ENCODE measurements around the gene NAIF1. TPM values are rescaled to one million over a fixed set of nuclear protein-coding genes. Genes with fewer than 3 reads are reported as not detected.

The NAIF1 gene
- total RNA-seq, 2 donors from 2014 or later, result 15.7 to 16.4 TPM

DNA sequence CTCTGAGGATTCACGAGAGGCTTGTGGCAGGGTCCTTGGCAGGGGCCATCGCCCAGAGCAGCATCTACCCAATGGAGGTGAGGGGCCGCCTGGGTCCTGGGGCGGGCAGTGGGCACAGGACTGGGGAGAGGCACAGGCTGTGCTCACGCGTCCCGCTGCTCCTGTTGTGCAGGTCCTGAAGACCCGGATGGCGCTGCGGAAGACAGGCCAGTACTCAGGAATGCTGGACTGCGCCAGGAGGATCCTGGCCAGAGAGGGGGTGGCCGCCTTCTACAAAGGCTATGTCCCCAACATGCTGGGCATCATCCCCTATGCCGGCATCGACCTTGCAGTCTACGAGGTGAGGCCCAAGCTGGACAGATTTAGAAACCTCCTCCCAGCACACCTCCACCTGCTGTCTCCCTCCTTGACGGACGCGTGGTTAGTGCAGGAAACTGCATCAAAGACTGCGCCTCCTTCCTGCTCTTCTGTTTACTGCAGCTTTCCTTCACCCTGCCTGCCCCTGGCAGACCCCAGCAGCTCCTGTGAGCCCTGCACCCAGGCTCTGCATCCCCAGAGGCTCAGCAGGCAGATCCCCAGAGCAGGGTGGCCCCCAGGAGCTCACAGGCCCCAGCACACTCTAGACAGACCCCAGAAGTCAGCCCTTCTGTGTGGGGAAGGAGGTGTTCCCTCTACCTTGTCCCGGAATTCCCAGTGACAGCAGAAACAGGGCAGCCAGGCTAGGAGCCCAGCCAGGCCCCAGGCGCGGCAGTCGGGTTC, 39.2 kb upstream of the NAIF1 start:
- no peak for DNase-seq (ENCODE audit: low spot score)
- H3K9me3 Mint-ChIP-seq, result no peaks in the 10 kb centered on the region
- no peaks in the 10 kb centered on the region for H3K36me3 Mint-ChIP-seq
- peak in 1 of 2 donors; percentile 43 for ATAC-seq
- H3K4me3 Mint-ChIP-seq, result no peak overlapping the region
- H3K27ac Mint-ChIP-seq, result no peak overlapping the region
- H3K27me3 Mint-ChIP-seq, result no peaks in the 10 kb centered on the region
- peaks cover 0 to 11% of the 10 kb centered on the region in 2 donors for H3K4me1 Mint-ChIP-seq (ENCODE audit: low read depth in 2 of 2)

DNA sequence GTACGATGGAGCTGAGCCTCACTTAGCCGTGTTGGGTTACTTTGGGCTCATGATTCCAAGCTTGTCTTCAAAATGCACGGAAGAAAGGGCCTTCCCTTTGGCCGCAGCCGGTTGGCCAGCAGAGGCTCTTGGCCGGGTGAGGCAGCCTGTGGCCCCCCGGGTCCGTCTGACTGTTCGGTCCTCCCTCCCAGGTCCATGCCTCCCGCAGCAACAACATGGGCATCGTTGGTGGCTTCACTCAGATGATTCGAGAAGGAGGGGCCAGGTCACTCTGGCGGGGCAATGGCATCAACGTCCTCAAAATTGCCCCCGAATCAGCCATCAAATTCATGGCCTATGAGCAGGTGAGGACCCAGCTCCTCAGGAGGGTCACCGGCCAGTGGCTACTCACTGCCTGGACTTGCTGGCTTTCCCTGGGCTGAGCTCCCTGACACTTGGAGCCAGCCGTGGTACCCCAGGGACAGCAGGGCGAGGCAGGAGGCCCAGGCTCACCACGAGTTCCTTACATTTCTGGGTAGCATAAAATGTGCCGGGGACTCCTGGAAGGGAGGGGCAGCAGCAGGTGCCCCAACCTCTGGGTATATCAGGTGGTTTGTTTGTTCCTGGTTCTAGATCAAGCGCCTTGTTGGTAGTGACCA, 38.5 kb upstream of the NAIF1 start:
- Mint-ChIP-seq H3K4me3 (no peak overlapping the region), H3K36me3 (no peaks in the 10 kb centered on the region), H3K4me1 (ENCODE audit: low read depth in 2 of 2) (peaks cover 0 to 11% of the 10 kb centered on the region in 2 donors), H3K9me3 (no peaks in the 10 kb centered on the region), H3K27ac (no peak overlapping the region), H3K27me3 (no peaks in the 10 kb centered on the region)
- peak; percentile 20 for DNase-seq (ENCODE audit: low spot score)
- no peak for ATAC-seq

DNA sequence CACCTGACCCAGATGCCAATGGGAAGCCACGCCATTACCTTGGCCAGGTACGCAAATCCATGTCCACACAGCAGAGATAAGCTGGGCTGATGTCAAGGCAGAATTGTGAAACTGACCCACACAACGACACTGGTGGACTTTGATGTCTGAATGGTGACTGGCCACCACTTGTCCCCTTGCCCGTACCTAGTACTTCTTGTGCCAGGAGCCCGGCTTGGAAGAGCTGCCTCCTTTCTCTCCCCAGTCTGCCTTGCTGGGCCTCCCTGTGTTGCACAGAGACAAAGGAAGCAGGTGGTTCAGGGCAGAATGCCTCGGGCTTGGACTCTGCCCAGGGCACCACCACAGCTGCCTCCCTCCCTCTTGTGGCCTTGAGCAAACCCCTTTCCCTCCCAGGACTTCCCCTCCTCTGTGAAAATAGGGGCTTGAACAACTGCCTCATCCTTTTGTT, 37.1 kb upstream of the NAIF1 start:
- ATAC-seq, result no peak

DNA sequence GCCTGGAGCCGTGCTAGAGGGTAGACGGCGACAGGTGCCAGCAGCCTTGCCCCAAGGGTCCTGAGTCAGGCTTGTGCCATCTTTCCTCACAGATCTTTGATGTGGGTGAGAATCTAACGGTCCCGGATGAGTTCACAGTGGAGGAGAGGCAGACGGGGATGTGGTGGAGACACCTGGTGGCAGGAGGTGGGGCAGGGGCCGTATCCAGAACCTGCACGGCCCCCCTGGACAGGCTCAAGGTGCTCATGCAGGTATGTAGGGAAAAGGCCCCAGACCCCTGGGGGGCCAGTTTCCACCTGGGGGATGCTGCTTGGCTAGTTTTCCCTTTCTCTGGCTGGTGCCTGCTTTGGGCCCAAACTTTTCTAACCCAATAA, 36.5 kb upstream of the NAIF1 start:
- H3K36me3 Mint-ChIP-seq, result no peaks in the 10 kb centered on the region
- H3K27me3 Mint-ChIP-seq, result no peaks in the 10 kb centered on the region
- ATAC-seq (no peak), DNase-seq (ENCODE audit: low spot score) (no peak)
- no peak overlapping the region for H3K4me3 Mint-ChIP-seq
- H3K4me1 Mint-ChIP-seq (ENCODE audit: low read depth in 2 of 2), result peaks cover 0 to 19% of the 10 kb centered on the region in 2 donors
- no peak overlapping the region for H3K27ac Mint-ChIP-seq
- no peaks in the 10 kb centered on the region for H3K9me3 Mint-ChIP-seq

More for the DNA sequence above, 37.1 kb upstream of the NAIF1 start:
- H3K27ac Mint-ChIP-seq, result no peak overlapping the region
- H3K36me3 Mint-ChIP-seq, result no peaks in the 10 kb centered on the region
- no peaks in the 10 kb centered on the region for H3K27me3 Mint-ChIP-seq
- DNase-seq (ENCODE audit: low spot score), result no peak
- peaks cover 0 to 14% of the 10 kb centered on the region in 2 donors for H3K4me1 Mint-ChIP-seq (ENCODE audit: low read depth in 2 of 2)
- no peak overlapping the region for H3K4me3 Mint-ChIP-seq
- no peaks in the 10 kb centered on the region for H3K9me3 Mint-ChIP-seq

DNA sequence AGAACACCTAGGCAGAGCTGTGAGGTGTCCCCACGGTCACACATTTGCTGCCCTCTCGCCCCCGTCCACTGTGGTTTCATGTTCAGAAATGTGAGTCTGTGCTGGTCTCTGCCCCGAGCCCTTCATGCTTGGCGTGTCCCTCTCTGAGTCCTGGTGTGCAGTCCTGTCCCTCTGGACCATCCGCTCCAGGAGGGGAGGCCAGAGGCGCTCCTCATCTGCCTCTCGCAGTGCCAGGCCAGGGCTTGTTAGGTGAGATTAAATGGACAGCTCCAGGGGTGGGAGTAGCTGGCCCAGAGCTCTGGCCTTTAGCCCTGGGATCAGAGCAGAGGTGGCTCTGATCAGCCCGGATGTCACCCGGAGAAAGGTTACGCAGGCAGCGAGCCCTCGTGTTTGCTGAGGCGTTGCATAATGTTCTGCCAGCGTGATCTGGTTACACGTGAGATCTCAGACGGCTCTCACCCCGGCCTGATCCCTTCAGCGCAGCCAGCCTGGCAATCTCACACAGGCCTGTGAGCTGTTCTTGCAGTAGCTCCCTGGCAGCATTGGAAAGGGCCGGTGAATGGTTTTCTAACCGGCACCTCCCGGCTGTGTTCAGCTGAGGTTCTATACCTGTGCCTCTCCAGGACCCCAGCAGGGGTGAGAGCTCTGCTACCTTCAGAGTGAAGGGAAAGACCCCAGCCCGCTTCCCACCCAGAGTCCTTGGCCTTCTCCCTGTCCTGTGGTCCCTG, 35.9 kb upstream of the NAIF1 start:
- Mint-ChIP-seq H3K36me3 (no peaks in the 10 kb centered on the region), H3K9me3 (no peaks in the 10 kb centered on the region), H3K4me3 (no peak overlapping the region), H3K27me3 (no peaks in the 10 kb centered on the region), H3K27ac (peak overlapping the region in 1 of 2 donors; percentile 85), H3K4me1 (ENCODE audit: low read depth in 2 of 2) (peaks cover 0 to 24% of the 10 kb centered on the region in 2 donors)
- no peak for DNase-seq (ENCODE audit: low spot score)
- ATAC-seq, result no peak

DNA sequence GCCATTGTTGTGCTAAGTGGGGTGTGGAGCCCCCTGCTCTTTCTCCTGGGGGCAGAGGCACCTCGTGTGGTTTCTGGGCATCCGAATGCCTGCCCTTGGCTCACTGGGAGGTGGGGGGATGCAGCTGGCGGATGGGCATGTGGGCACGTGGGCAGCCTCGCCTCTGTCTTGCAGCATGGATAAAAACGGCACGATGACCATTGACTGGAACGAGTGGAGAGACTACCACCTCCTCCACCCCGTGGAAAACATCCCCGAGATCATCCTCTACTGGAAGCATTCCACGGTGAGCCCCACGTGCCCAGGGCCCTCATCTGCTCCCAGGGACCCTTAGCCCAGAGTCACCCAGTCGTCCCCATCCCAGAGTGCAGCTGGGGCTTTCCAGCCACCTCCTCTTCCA, 35.1 kb upstream of the NAIF1 start:
- no peaks in the 10 kb centered on the region for H3K27me3 Mint-ChIP-seq
- no peak overlapping the region for H3K27ac Mint-ChIP-seq
- H3K4me1 Mint-ChIP-seq (ENCODE audit: low read depth in 2 of 2), result peaks cover 0 to 23% of the 10 kb centered on the region in 2 donors
- no peaks in the 10 kb centered on the region for H3K36me3 Mint-ChIP-seq
- H3K9me3 Mint-ChIP-seq, result no peaks in the 10 kb centered on the region
- DNase-seq (ENCODE audit: low spot score) (no peak), ATAC-seq (no peak)
- H3K4me3 Mint-ChIP-seq, result no peak overlapping the region

DNA sequence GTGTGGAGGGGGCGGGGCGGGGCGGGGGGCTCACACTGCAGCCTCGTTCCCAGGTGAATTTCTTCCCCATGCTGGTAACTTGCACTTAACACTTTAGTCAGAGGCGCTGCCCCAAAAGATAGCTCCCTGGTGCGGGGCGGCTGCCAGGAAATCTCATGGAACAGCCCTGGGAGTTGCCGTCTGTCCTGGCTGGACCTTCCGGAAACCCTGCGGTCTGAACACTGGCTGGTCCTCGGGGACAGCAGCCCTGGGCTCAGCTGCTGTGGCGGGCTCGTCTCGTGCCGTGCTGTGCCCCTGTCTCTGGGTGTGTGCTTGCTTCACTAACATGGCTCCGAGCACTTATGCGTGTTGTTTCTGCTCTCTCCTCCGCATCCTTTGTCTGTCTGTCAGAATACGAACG, 34.6 kb upstream of the NAIF1 start:
- H3K4me1 Mint-ChIP-seq (ENCODE audit: low read depth in 2 of 2), result peaks cover 4 to 23% of the 10 kb centered on the region in 2 donors
- DNase-seq (ENCODE audit: low spot score), result no peak
- no peak for ATAC-seq
- H3K9me3 Mint-ChIP-seq, result no peaks in the 10 kb centered on the region
- H3K4me3 Mint-ChIP-seq, result no peak overlapping the region
- H3K27ac Mint-ChIP-seq, result no peak overlapping the region
- no peaks in the 10 kb centered on the region for H3K36me3 Mint-ChIP-seq
- no peaks in the 10 kb centered on the region for H3K27me3 Mint-ChIP-seq

DNA sequence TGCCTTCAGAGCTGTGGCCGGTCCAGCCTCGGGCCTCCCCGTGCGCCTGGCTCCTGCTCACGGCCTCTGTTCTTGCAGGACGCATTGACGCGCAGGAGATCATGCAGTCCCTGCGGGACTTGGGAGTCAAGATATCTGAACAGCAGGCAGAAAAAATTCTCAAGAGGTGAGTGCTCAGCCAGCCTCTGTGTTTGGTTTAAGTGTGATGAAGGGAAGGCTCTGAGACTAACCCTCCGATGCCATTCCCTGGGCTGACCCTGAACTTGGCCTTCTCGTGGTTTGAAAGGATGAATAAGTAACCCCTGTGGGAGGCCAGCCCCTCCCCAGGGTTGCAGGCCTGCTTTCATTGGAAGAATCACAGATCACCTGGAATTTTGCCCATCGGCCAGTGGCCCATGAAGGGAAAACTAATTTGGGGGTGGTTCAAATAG, 34.1 kb upstream of the NAIF1 start:
- no peak overlapping the region for H3K27ac Mint-ChIP-seq
- H3K4me1 Mint-ChIP-seq (ENCODE audit: low read depth in 2 of 2), result peaks cover 8 to 26% of the 10 kb centered on the region in 2 donors
- no peak overlapping the region for H3K4me3 Mint-ChIP-seq

DNA sequence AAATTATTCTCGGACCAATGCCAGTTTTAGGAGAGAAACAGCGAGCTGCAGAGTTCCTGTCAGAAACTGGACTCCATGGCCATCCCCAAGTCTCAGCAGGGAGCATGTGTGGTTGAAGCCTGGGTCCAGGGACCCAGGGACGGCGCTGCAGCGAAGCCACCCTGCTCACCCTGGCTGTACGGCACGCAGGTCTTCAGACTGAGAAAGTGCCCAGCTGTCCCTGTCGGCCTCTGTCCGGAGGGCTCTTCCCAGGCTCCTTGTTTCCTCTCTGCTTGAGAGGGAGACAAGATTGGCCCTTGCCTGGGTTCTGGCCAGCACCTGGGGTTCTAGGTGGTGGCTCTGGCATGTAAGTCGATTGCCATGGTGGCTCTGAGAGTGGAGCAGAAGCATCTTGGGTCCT, 33.5 kb upstream of the NAIF1 start:
- Mint-ChIP-seq H3K36me3 (no peaks in the 10 kb centered on the region), H3K27me3 (no peaks in the 10 kb centered on the region), H3K9me3 (no peaks in the 10 kb centered on the region), H3K4me1 (ENCODE audit: low read depth in 2 of 2) (peaks cover 8 to 26% of the 10 kb centered on the region in 2 donors), H3K27ac (no peak overlapping the region), H3K4me3 (no peak overlapping the region)
- ATAC-seq (no peak), DNase-seq (ENCODE audit: low spot score) (no peak)

More for the DNA sequence above, 34.1 kb upstream of the NAIF1 start:
- no peaks in the 10 kb centered on the region for H3K36me3 Mint-ChIP-seq
- no peaks in the 10 kb centered on the region for H3K27me3 Mint-ChIP-seq
- DNase-seq (ENCODE audit: low spot score), result no peak
- no peaks in the 10 kb centered on the region for H3K9me3 Mint-ChIP-seq
- ATAC-seq, result no peak

DNA sequence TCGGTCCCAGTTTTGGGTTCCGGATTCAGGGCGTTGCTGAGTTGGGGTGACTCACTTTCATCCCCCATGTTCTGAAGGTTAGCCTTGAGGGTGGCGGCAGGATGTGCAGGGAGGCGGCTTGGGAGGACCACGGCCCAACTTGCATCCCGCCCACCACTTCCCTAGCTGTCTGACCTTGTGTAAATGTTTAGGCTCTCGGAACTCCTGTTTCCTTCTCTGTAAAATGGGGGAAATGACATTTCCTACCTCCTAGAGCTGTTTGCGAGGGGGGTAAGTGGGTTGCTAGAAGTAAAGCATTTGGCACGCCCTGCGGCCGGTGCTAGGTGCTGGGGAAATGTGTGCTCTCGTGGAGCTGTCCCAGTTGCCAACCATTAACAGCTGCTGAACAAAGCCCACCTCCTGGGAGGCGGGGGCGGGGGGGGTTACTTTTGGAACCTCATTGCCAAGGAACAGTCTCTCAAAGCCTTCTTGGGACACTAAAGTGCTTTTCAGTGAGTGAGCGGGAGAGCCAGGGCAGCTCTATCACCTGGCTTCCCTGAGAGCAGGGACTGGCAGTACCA, 32.9 kb upstream of the NAIF1 start:
- peak overlapping the region in 1 of 2 donors; percentile 31 for H3K27ac Mint-ChIP-seq
- DNase-seq (ENCODE audit: low spot score), result no peak
- no peaks in the 10 kb centered on the region for H3K36me3 Mint-ChIP-seq
- no peak overlapping the region for H3K4me3 Mint-ChIP-seq
- no peaks in the 10 kb centered on the region for H3K27me3 Mint-ChIP-seq
- no peak for ATAC-seq
- H3K4me1 Mint-ChIP-seq (ENCODE audit: low read depth in 2 of 2), result peaks cover 8 to 26% of the 10 kb centered on the region in 2 donors
- H3K9me3 Mint-ChIP-seq, result no peaks in the 10 kb centered on the region

DNA sequence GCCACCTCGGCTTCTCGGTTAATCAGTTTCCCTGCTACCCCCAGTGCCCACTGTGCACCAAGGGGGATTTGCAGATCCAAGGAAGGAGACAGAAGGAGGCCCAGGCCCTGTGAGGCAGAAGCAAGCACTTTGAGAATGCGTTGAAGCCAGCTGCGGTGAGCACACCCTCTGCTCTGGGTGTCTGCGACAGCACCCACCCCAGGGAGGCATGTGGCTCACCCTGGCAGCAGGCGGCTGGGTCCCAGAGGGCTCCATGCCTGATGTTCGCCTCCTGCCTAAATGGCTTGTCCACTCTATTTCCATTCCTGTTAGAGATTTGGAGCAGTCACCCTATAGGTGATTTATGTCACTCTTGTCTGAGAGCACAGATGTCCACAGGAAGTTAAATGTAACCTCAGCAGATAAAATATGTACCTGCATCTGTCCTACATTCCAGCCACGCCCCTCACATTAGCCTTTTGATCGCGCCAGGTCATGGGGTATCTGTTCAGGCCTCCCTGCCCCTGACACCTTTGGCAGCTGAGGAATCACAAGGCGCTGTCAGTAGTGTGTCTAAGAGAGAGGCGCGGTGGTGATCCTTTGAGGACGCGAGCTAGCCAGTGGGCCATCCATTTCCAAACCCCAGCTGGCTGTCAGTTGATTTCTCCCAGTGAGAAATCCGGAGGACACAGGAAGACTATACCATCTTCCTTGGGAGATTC, 32.3 kb upstream of the NAIF1 start:
- no peaks in the 10 kb centered on the region for H3K9me3 Mint-ChIP-seq
- DNase-seq (ENCODE audit: low spot score), result no peak

DNA sequence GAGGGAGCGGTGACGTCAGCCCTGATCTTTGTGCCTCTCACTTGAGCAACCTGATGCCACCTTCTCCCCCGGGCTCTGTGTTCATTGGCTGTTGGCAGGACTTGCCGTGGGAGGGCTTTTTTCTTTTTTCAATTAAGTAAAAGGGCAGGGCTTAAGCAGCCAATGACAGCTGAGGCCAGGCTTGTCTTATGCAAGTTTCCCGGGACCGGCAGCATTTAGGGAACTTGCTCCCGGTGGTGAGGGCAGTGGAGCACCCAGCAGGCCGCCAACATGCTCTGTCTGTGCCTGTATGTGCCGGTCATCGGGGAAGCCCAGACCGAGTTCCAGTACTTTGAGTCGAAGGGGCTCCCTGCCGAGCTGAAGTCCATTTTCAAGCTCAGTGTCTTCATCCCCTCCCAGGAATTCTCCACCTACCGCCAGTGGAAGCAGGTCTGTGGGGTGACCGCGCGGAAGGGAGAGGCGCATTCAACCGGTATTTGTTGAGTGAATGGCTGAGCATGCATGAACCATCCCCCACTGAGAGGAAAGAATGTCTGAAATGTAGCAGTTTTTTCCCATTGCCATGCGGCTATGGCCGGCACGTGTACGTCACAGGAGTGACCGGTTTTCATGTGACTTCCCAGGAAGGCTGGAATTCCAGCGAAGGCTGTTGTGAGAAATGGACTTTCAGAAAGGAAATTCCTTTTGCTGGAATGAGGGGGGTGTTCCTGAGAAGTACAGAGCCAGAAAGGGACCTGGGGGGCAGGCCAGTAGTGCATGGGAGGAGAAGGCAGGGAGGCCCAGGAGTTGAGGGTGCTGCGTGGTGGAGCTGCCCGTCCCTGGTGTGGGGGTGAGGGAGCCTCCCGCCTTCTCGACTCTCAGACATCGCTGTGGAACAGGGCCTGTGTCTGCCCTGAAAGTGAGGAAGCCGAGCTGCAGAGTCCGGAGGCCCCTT, 31.4 kb upstream of the NAIF1 start:
- peak; percentile 52 to 84 for ATAC-seq
- Mint-ChIP-seq H3K4me3 (no peak overlapping the region), H3K9me3 (no peaks in the 10 kb centered on the region), H3K36me3 (no peaks in the 10 kb centered on the region), H3K27ac (peak overlapping the region; percentile 31 to 64), H3K27me3 (no peaks in the 10 kb centered on the region), H3K4me1 (ENCODE audit: low read depth in 2 of 2) (peaks cover 16 to 35% of the 10 kb centered on the region in 2 donors)
- no peak for DNase-seq (ENCODE audit: low spot score)

More for the DNA sequence above, 32.3 kb upstream of the NAIF1 start:
- H3K27ac Mint-ChIP-seq, result peak overlapping the region; percentile 31 to 64
- ATAC-seq, result no peak
- no peaks in the 10 kb centered on the region for H3K27me3 Mint-ChIP-seq
- H3K4me1 Mint-ChIP-seq (ENCODE audit: low read depth in 2 of 2), result peaks cover 12 to 30% of the 10 kb centered on the region in 2 donors
- H3K36me3 Mint-ChIP-seq, result no peaks in the 10 kb centered on the region
- H3K4me3 Mint-ChIP-seq, result no peak overlapping the region
